ENCODE data around the gene PHACTR3.

The PHACTR3 gene

DNA sequence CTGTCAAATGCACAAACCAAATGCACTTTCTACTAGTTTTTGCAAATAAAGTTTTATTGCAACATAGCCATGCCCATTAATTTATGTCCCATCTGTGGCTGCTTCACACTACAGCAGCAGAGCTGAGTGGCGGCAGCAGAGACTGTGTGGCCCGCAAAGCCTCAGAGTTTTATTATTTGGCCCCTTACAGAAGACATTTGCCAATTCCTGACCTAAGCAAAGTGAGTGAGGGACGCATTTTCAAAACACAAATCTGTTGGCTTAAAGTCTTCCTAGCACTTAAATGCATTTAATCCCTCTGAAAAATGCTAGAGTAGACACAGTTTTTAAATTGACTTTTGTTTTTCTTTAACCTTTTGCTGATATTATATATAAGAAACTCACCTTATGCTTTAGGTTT, 126.4 kb downstream of the PHACTR3 start:
- Histone ChIP-seq H3K4me2 (ENCODE audit: low read length, poor library complexity, severe bottlenecking) (no peak overlapping the region), H2BK15ac (ENCODE audit: low read depth, poor library complexity, severe bottlenecking) (no peak overlapping the region), H2BK12ac (ENCODE audit: low read length in 2 of 2) (no peak overlapping the region), H3K4ac (ENCODE audit: low read depth in 1 of 2, low read length in 2 of 2) (no peak overlapping the region), H3K23ac (ENCODE audit: low read length in 2 of 2) (no peak overlapping the region), H3K27me3 (ENCODE audit: control insufficient read depth in 1 of 2, insufficient read depth in 1 of 2, low read length in 2 of 2) (peaks cover 0 to 12% of the 10 kb centered on the region in 2 experiments), H3K4me3 (ENCODE audit: insufficient read depth in 1 of 2, low read depth in 1 of 2, low read length in 2 of 2) (no peak overlapping the region), H3K18ac (ENCODE audit: low read depth in 1 of 2, low read length in 2 of 2) (no peak overlapping the region), H3K9me3 (ENCODE audit: control insufficient read depth, low read length) (no peaks in the 10 kb centered on the region), H3K36me3 (ENCODE audit: control insufficient read depth in 1 of 2, insufficient read depth in 2 of 2, low read depth in 1 of 2, low read length in 2 of 2) (no peaks in the 10 kb centered on the region), H4K91ac (ENCODE audit: low read length) (no peak overlapping the region), H2BK120ac (ENCODE audit: low read depth, low read length) (no peak overlapping the region), H3K4me1 (ENCODE audit: control insufficient read depth, insufficient read depth, low read depth, low read length) (no peaks in the 10 kb centered on the region), H2BK5ac (ENCODE audit: low read depth, low read length, poor library complexity, severe bottlenecking) (no peak overlapping the region), H3K14ac (ENCODE audit: low read length in 2 of 2) (no peak overlapping the region), H3K79me1 (replicated peaks; ENCODE audit: low read length, poor library complexity, severe bottlenecking) (no peaks in the 10 kb centered on the region), H2AK5ac (ENCODE audit: low read length, severe bottlenecking) (no peak overlapping the region), H3K27ac (ENCODE audit: low read length, poor library complexity, severe bottlenecking) (no peak overlapping the region), H3K9ac (ENCODE audit: low read length) (no peak overlapping the region), H4K8ac (ENCODE audit: low read length) (no peak overlapping the region), H2AFZ (ENCODE audit: low read depth, low read length) (no peak overlapping the region)
- WGBS: 62% methylated on average over 3 of the region's 3 CpGs
- no peak for DNase-seq

DNA sequence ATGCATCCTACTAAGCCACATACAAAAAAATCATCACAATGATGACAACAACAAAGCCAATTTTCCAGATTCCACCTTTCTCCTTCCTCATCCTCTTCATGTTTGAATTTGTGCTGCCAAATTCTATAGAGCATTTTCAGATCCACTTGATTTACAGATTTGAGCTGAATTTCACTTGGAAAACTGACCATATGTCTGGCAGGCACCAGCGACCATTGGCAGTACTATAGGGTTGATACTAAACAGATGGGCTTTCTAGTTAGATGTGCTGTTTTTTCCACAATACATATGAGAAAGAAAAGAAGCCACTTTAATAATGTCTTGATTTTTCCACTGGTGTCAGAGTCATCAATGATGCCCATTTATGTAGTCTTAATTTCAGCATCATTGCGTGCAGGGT, 127.0 kb downstream of the PHACTR3 start:
- no peak overlapping the region for H4K91ac ChIP-seq (ENCODE audit: low read length)
- H2BK12ac ChIP-seq (ENCODE audit: low read length in 2 of 2): no peak overlapping the region
- no peak overlapping the region for H2BK120ac ChIP-seq (ENCODE audit: low read depth, low read length)
- no peak overlapping the region for H3K14ac ChIP-seq (ENCODE audit: low read length in 2 of 2)
- H3K27ac ChIP-seq (ENCODE audit: low read length, poor library complexity, severe bottlenecking): no peak overlapping the region
- peaks cover 0 to 14% of the 10 kb centered on the region in 2 experiments for H3K27me3 ChIP-seq (ENCODE audit: control insufficient read depth in 1 of 2, insufficient read depth in 1 of 2, low read length in 2 of 2)
- no peak overlapping the region for H2AFZ ChIP-seq (ENCODE audit: low read depth, low read length)
- H3K9ac ChIP-seq (ENCODE audit: low read length): no peak overlapping the region
- no peak overlapping the region for H3K18ac ChIP-seq (ENCODE audit: low read depth in 1 of 2, low read length in 2 of 2)
- H3K4me1 ChIP-seq (ENCODE audit: control insufficient read depth, insufficient read depth, low read depth, low read length): no peaks in the 10 kb centered on the region
- H3K36me3 ChIP-seq (ENCODE audit: control insufficient read depth in 1 of 2, insufficient read depth in 2 of 2, low read depth in 1 of 2, low read length in 2 of 2): no peaks in the 10 kb centered on the region
- H2AK5ac ChIP-seq (ENCODE audit: low read length, severe bottlenecking): no peak overlapping the region
- no peak for DNase-seq
- H3K4me3 ChIP-seq (ENCODE audit: insufficient read depth in 1 of 2, low read depth in 1 of 2, low read length in 2 of 2): no peak overlapping the region
- 20% methylated on average over 1 of the region's 2 CpGs for WGBS
- no peak overlapping the region for H2BK5ac ChIP-seq (ENCODE audit: low read depth, low read length, poor library complexity, severe bottlenecking)
- H3K4ac ChIP-seq (ENCODE audit: low read depth in 1 of 2, low read length in 2 of 2): no peak overlapping the region
- no peak overlapping the region for H3K23ac ChIP-seq (ENCODE audit: low read length in 2 of 2)
- H3K4me2 ChIP-seq (ENCODE audit: low read length, poor library complexity, severe bottlenecking): no peak overlapping the region
- H2BK15ac ChIP-seq (ENCODE audit: low read depth, poor library complexity, severe bottlenecking): no peak overlapping the region
- H3K9me3 ChIP-seq (ENCODE audit: control insufficient read depth, low read length): no peaks in the 10 kb centered on the region
- no peak overlapping the region for H4K8ac ChIP-seq (ENCODE audit: low read length)
- H3K79me1 ChIP-seq (replicated peaks; ENCODE audit: low read length, poor library complexity, severe bottlenecking): no peaks in the 10 kb centered on the region

DNA sequence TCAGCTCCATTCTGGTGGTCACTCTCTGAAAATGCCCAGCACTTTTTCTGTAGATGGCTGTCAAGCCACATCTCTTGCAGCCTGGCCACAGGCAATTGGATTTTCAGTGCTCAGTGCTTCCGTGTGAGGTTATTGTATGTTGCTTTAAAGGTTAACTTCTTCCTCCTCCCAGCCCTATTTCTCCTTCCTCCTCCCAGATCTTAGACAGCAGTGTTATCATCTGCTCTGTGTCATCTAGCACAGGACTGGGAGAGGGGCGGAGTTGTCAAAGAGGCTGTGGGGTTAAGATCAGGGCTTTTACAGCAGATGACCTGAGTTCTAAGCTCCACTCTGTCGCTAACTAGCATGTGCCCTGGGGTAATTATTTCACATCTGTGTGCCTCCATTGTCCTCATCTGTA, 129.0 kb downstream of the PHACTR3 start:
- no peak overlapping the region for H3K27ac ChIP-seq (ENCODE audit: low read length, poor library complexity, severe bottlenecking)
- H3K23ac ChIP-seq (ENCODE audit: low read length in 2 of 2): no peak overlapping the region
- no peaks in the 10 kb centered on the region for H3K9me3 ChIP-seq (ENCODE audit: control insufficient read depth, low read length)
- H3K27me3 ChIP-seq (ENCODE audit: control insufficient read depth in 1 of 2, insufficient read depth in 1 of 2, low read length in 2 of 2): peaks cover 0 to 19% of the 10 kb centered on the region in 2 experiments
- no peaks in the 10 kb centered on the region for H3K4me1 ChIP-seq (ENCODE audit: control insufficient read depth, insufficient read depth, low read depth, low read length)
- H2AK5ac ChIP-seq (ENCODE audit: low read length, severe bottlenecking): no peak overlapping the region
- 58% methylated on average over 2 of the region's 3 CpGs for WGBS
- H3K9ac ChIP-seq (ENCODE audit: low read length): no peak overlapping the region
- H3K4ac ChIP-seq (ENCODE audit: low read depth in 1 of 2, low read length in 2 of 2): no peak overlapping the region
- H3K4me3 ChIP-seq (ENCODE audit: insufficient read depth in 1 of 2, low read depth in 1 of 2, low read length in 2 of 2): no peak overlapping the region
- no peak overlapping the region for H2BK120ac ChIP-seq (ENCODE audit: low read depth, low read length)
- no peaks in the 10 kb centered on the region for H3K36me3 ChIP-seq (ENCODE audit: control insufficient read depth in 1 of 2, insufficient read depth in 2 of 2, low read depth in 1 of 2, low read length in 2 of 2)
- H2BK12ac ChIP-seq (ENCODE audit: low read length in 2 of 2): no peak overlapping the region
- DNase-seq: no peak
- H2AFZ ChIP-seq (ENCODE audit: low read depth, low read length): no peak overlapping the region
- no peak overlapping the region for H2BK15ac ChIP-seq (ENCODE audit: low read depth, poor library complexity, severe bottlenecking)
- no peak overlapping the region for H2BK5ac ChIP-seq (ENCODE audit: low read depth, low read length, poor library complexity, severe bottlenecking)
- H4K8ac ChIP-seq (ENCODE audit: low read length): no peak overlapping the region
- H3K4me2 ChIP-seq (ENCODE audit: low read length, poor library complexity, severe bottlenecking): no peak overlapping the region
- no peaks in the 10 kb centered on the region for H3K79me1 ChIP-seq (replicated peaks; ENCODE audit: low read length, poor library complexity, severe bottlenecking)
- H3K14ac ChIP-seq (ENCODE audit: low read length in 2 of 2): no peak overlapping the region
- H4K91ac ChIP-seq (ENCODE audit: low read length): no peak overlapping the region
- H3K18ac ChIP-seq (ENCODE audit: low read depth in 1 of 2, low read length in 2 of 2): no peak overlapping the region

DNA sequence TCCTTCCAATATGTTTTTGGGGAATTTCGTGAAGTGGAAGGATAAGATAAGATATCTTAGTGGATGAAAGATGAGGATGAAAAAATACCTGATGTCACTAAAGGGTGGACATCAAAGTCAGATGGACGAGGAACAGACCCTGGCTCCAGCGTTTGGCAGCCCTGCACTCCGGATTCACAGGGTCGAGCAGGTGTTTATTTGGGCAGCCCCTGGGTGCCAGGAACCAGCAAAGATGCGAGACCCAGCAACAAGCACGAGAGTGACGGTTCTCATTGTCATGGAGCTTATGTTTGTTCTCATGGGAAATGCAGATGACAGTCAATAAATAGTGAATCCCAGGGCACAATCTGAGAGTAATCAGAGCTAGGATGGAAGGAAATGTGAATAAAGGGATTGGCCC, 131.1 kb downstream of the PHACTR3 start:
- WGBS: 60% methylated on average over 8 of the region's 8 CpGs
- H3K4me2 ChIP-seq (ENCODE audit: low read length, poor library complexity, severe bottlenecking): no peak overlapping the region

More for the DNA sequence above, 131.1 kb downstream of the PHACTR3 start:
- Histone ChIP-seq H3K4ac (ENCODE audit: low read depth in 1 of 2, low read length in 2 of 2) (no peak overlapping the region), H2BK12ac (ENCODE audit: low read length in 2 of 2) (no peak overlapping the region), H3K9me3 (ENCODE audit: control insufficient read depth, low read length) (no peaks in the 10 kb centered on the region), H2BK15ac (ENCODE audit: low read depth, poor library complexity, severe bottlenecking) (no peak overlapping the region), H4K8ac (ENCODE audit: low read length) (no peak overlapping the region), H3K9ac (ENCODE audit: low read length) (no peak overlapping the region), H3K27me3 (ENCODE audit: control insufficient read depth in 1 of 2, insufficient read depth in 1 of 2, low read length in 2 of 2) (peaks cover 0 to 25% of the 10 kb centered on the region in 2 experiments), H3K36me3 (ENCODE audit: control insufficient read depth in 1 of 2, insufficient read depth in 2 of 2, low read depth in 1 of 2, low read length in 2 of 2) (no peaks in the 10 kb centered on the region), H3K18ac (ENCODE audit: low read depth in 1 of 2, low read length in 2 of 2) (no peak overlapping the region), H4K91ac (ENCODE audit: low read length) (no peak overlapping the region), H3K4me3 (ENCODE audit: insufficient read depth in 1 of 2, low read depth in 1 of 2, low read length in 2 of 2) (no peak overlapping the region), H3K14ac (ENCODE audit: low read length in 2 of 2) (no peak overlapping the region), H2AK5ac (ENCODE audit: low read length, severe bottlenecking) (no peak overlapping the region), H2AFZ (ENCODE audit: low read depth, low read length) (no peak overlapping the region), H3K27ac (ENCODE audit: low read length, poor library complexity, severe bottlenecking) (no peak overlapping the region), H3K23ac (ENCODE audit: low read length in 2 of 2) (no peak overlapping the region), H2BK5ac (ENCODE audit: low read depth, low read length, poor library complexity, severe bottlenecking) (no peak overlapping the region), H2BK120ac (ENCODE audit: low read depth, low read length) (no peak overlapping the region), H3K4me1 (ENCODE audit: control insufficient read depth, insufficient read depth, low read depth, low read length) (no peaks in the 10 kb centered on the region), H3K79me1 (replicated peaks; ENCODE audit: low read length, poor library complexity, severe bottlenecking) (no peaks in the 10 kb centered on the region)
- no peak for DNase-seq
